WI38 (cell line): Measurements from ENCODE around the gene AMIGO2.

Experiments
- H3K4me3 ChIP-seq: 2 replicates; pipeline ENCODE4 v1.5.1; 2011; ENCODE audit warnings: low read depth, mild to moderate bottlenecking, control low read depth, low read length
- TF ChIP-seq, protein P1 (sequence below): IDR thresholded peaks from 2 replicates; pipeline ENCODE4 v1.5.1; 2012; ENCODE audit warnings: low read depth, mild to moderate bottlenecking, control low read depth, low read length

AMIGO2 gene

GRCh38 chr12:47097276-47097896 lies 17.6 kb upstream of the AMIGO2 start:
- TF ChIP-seq, protein P1, sequence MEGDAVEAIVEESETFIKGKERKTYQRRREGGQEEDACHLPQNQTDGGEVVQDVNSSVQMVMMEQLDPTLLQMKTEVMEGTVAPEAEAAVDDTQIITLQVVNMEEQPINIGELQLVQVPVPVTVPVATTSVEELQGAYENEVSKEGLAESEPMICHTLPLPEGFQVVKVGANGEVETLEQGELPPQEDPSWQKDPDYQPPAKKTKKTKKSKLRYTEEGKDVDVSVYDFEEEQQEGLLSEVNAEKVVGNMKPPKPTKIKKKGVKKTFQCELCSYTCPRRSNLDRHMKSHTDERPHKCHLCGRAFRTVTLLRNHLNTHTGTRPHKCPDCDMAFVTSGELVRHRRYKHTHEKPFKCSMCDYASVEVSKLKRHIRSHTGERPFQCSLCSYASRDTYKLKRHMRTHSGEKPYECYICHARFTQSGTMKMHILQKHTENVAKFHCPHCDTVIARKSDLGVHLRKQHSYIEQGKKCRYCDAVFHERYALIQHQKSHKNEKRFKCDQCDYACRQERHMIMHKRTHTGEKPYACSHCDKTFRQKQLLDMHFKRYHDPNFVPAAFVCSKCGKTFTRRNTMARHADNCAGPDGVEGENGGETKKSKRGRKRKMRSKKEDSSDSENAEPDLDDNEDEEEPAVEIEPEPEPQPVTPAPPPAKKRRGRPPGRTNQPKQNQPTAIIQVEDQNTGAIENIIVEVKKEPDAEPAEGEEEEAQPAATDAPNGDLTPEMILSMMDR: no peak
- H3K4me3 ChIP-seq: no peak overlapping the region

DNA sequence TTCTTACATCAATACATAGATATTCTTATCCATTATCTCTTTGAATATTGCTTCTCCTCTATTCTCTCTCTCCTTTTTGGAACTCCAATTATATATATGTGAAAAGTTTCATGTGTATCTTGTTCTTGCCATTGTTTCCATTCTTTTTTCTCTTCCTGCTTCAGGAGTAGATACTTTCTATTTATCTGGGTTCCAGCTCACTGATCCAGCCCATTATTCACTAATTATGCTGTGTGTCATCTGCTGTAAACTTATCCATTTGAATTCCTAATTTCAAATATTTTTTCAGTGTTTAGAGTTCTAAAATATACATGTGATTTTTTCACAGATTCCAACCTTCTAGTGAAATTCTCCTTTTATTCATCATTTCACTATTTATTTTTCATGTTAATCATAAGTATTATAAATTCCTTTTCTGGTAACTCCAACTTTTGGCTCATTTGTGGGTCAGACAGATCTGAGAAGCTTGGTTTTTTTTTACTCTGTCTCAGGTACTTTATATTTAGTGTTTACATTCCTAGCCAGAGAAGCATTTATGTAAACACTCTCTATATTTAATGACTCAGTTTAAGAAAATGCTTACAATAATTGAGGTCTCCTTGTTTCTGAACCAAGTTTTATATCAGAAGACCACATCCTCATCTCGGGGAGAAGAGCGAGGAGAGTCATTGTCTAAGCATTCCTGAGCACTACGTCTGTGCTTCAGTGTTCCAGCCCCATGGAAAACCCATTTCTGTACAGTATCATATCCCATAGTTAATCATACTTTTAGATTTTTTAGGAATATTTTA lies 15.9 kb upstream of the AMIGO2 start:
- TF ChIP-seq, protein P1: no peak
- no peak overlapping the region for H3K4me3 ChIP-seq

- no peak overlapping the region for H3K4me3 ChIP-seq
- TF ChIP-seq, protein P1: no peak
Observed at GRCh38 chr12:47094804-47095203, 15.0 kb upstream of the AMIGO2 start.

- TF ChIP-seq, protein P1: no peak
Observed at GRCh38 chr12:47091009-47091408, 11.2 kb upstream of the AMIGO2 start.

GRCh38 chr12:47088021-47088944 lies 8.5 kb upstream of the AMIGO2 start:
- TF ChIP-seq, protein P1: no peak
- H3K4me3 ChIP-seq: no peak overlapping the region

More at GRCh38 chr12:47091009-47091408, 11.2 kb upstream of the AMIGO2 start:
- no peak overlapping the region for H3K4me3 ChIP-seq

- H3K4me3 ChIP-seq: no peak overlapping the region
- TF ChIP-seq, protein P1: no peak
Observed at GRCh38 chr12:47087088-47087688, 7.4 kb upstream of the AMIGO2 start.
